ENCODE data around the gene TMEM250.

DNA sequence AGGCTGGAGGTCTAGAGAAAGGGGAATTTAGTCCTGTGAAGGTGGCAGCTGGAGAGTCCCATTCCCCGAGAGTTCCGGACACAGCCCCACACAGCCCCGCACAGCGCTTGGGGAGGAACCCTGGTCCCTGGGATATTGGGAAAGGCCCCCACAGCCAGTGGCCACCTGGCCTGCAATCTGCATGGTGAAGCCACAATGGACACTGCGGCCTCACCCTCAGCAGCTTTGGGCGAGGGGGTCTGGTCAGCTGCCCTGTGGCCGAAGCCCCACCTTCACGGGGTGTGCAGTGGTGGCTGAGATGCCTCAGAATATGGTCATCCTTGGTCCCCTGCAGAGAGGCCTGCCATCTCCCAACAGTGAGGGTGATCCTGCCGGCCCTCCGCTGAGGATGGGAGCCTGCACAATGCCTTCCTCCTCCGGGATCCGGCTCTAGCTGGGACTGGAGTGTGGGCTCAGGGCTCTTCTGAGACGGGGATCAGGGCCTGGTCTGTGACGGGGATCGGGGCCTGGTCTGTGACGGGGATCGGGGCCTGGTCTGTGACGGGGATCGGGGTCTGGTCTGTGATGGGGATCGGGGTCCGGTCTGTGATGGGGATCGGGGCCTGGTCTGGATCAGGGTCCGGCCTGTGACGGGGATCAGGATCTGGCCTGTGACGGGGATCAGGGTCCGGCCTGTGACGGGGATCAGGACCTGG is 33.3 kb upstream of the TMEM250 start:
- no peak for TF ChIP-seq SP1 (IDR thresholded peaks at IDR 0.05)
- no peak for TF ChIP-seq FOXA1 (IDR thresholded peaks at IDR 0.05)
- no peak for TF ChIP-seq HDGF (IDR thresholded peaks at IDR 0.05; ENCODE audit: borderline replicate concordance)
- TF ChIP-seq FOXM1 (IDR thresholded peaks at IDR 0.05; ENCODE audit: borderline replicate concordance), result no peak
- no peak for TF ChIP-seq L3MBTL2 (conservative IDR thresholded peaks at IDR 0.05)
- TF ChIP-seq NFRKB (IDR thresholded peaks at IDR 0.05), result no peak
- no peak for TF ChIP-seq BHLHE40 (IDR thresholded peaks at IDR 0.05; ENCODE audit: borderline replicate concordance)
- no peak for TF ChIP-seq SUZ12 (IDR thresholded peaks at IDR 0.05)
- no peak for TF ChIP-seq ZNF384 (IDR thresholded peaks at IDR 0.05)
- no peak for TF ChIP-seq LEF1 (IDR thresholded peaks at IDR 0.05; ENCODE audit: borderline replicate concordance)
- TF ChIP-seq, protein P1, sequence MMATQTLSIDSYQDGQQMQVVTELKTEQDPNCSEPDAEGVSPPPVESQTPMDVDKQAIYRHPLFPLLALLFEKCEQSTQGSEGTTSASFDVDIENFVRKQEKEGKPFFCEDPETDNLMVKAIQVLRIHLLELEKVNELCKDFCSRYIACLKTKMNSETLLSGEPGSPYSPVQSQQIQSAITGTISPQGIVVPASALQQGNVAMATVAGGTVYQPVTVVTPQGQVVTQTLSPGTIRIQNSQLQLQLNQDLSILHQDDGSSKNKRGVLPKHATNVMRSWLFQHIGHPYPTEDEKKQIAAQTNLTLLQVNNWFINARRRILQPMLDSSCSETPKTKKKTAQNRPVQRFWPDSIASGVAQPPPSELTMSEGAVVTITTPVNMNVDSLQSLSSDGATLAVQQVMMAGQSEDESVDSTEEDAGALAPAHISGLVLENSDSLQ (IDR thresholded peaks at IDR 0.05), result no peak

All from HEK293T (cell line).